Fibroblast of the aortic adventitia (primary cell): Measurements from ENCODE around the gene TMA16. TPM values are rescaled to one million over a fixed set of nuclear protein-coding genes. Genes with fewer than 3 reads are reported as not detected.

Experiments
- DNase-seq: peaks from one replicate; pipeline ENCODE4 v3.0.0-alpha.2; 2010; ENCODE audit warnings: low read depth
- H3K4me3 ChIP-seq: 2 replicates; pipeline ENCODE4 v1.5.1; 2011; ENCODE audit warnings: low read depth, mild to moderate bottlenecking, control low read depth, low read length, moderate library complexity
- total RNA-seq: library from RNA; depleted of rRNA; stranded (reverse); fragments of >200 nt; gene quantifications from 2 replicates; pipeline ENCODE4 v1.2.3, GENCODE V29; 2012; ENCODE audit warnings: low replicate concordance
- TF ChIP-seq, protein P1 (sequence below): IDR thresholded peaks from 2 replicates; pipeline ENCODE4 v1.5.1; 2011; ENCODE audit warnings: mild to moderate bottlenecking, low read length, control low read depth, inconsistent platforms; ENCODE audit not compliant: insufficient read depth

Gene TMA16
- total RNA-seq, 1 donor, result 40.2 TPM

DNA sequence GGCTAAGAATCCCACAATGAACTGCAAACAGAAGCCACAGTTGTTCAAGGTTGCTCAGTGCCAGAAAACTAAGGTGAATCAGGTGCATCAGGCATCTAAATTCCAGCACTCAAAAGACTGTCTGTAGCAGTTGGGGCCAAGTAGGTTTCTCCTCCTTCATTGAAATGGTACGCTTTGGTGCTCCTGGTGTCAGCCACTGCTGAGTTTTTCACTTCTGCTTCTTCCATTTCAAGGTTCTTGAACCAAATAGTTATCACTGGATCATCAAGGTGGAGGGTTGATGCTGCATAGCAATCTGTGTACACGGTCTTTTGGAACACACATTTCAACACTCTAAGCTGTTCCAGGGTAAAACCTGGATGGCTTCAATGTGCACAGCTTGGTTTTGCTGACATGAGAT, 74.4 kb downstream of the TMA16 start:
- no peak overlapping the region for H3K4me3 ChIP-seq
- DNase-seq, result no peak
- TF ChIP-seq, protein P1, sequence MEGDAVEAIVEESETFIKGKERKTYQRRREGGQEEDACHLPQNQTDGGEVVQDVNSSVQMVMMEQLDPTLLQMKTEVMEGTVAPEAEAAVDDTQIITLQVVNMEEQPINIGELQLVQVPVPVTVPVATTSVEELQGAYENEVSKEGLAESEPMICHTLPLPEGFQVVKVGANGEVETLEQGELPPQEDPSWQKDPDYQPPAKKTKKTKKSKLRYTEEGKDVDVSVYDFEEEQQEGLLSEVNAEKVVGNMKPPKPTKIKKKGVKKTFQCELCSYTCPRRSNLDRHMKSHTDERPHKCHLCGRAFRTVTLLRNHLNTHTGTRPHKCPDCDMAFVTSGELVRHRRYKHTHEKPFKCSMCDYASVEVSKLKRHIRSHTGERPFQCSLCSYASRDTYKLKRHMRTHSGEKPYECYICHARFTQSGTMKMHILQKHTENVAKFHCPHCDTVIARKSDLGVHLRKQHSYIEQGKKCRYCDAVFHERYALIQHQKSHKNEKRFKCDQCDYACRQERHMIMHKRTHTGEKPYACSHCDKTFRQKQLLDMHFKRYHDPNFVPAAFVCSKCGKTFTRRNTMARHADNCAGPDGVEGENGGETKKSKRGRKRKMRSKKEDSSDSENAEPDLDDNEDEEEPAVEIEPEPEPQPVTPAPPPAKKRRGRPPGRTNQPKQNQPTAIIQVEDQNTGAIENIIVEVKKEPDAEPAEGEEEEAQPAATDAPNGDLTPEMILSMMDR, result no peak

Other genes starting within 250 kb of the TMA16 start
- 0.09 and 1.1 TPM in 2 replicates for gene NPY1R, start 162.1 kb upstream of the TMA16 start, total RNA-seq
- not detected in 2 replicates for gene NPY5R, start 150.8 kb upstream of the TMA16 start, total RNA-seq
- gene TKTL2, start 20.9 kb upstream of the TMA16 start, total RNA-seq, result not detected in 2 replicates